H1 (cell line): ENCODE measurements around the gene COBLL1.

ENCODE experiments used
- ASH2L ChIP-seq: fragments of 200-600, 300-600 bp; sonication (generic); IDR thresholded peaks from one replicate; pipeline ENCODE4 v1.7.1; 2017; ENCODE audit warnings: low read length
- CBX8 ChIP-seq: fragments of 300-800, 300-1000 bp; sonication (generic); IDR thresholded peaks from 2 replicates; pipeline ENCODE4 v1.7.1; 2016; ENCODE audit warnings: low read depth, low read length, borderline replicate concordance
- CREB1 ChIP-seq: IDR thresholded peaks from 2 replicates; pipeline ENCODE4 v1.6.1; 2012; ENCODE audit warnings: inconsistent platforms
- EP300 ChIP-seq, 2 experiments: IDR thresholded peaks; 1 replicate in 1 of 2; 2 replicates in 1 of 2; pipeline ENCODE4 v1.6.1; 2011 to 2012; ENCODE audit warnings: low read depth in 2 of 2, low read length in 2 of 2, mild to moderate bottlenecking in 2 of 2, borderline replicate concordance in 1 of 2, inconsistent platforms in 1 of 2, moderate library complexity in 1 of 2
- HDAC2 ChIP-seq, 2 experiments: fragments of 300-600 bp in 1 of 2; sonication (generic) in 1 of 2; IDR thresholded peaks; 2 replicates each; pipeline ENCODE4 v1.6.1; 2011 to 2012; ENCODE audit warnings: low read depth in 2 of 2, low read length in 2 of 2, mild to moderate bottlenecking in 2 of 2, moderate library complexity in 2 of 2, borderline replicate concordance in 1 of 2, inconsistent platforms in 1 of 2
- MAFK ChIP-seq: IDR thresholded peaks from 2 replicates; pipeline ENCODE4 v1.6.1; 2012; ENCODE audit warnings: low read depth, mild to moderate bottlenecking, improper control_type of control experiment, low read length
- POLR2AphosphoS5 ChIP-seq: IDR thresholded peaks from 2 replicates; pipeline ENCODE4 v1.6.1; 2011; ENCODE audit warnings: low read depth, low read length
- RXRA ChIP-seq: IDR thresholded peaks from 2 replicates; pipeline ENCODE4 v1.6.1; 2011; ENCODE audit warnings: low read depth, mild to moderate bottlenecking, low read length, moderate library complexity; ENCODE audit not compliant: insufficient read depth
- SIN3A ChIP-seq, 2 experiments: IDR thresholded peaks in 1 of 2; conservative IDR thresholded peaks in 1 of 2; 2 replicates each; pipeline ENCODE4 v1.6.1; 2011 to 2012; ENCODE audit warnings: low read length in 2 of 2, improper control_type of control experiment in 1 of 2, low read depth in 1 of 2, mild to moderate bottlenecking in 1 of 2
- SUZ12 ChIP-seq: fragments of 200-600 bp; sonication (generic); IDR thresholded peaks from 2 replicates; pipeline ENCODE4 v1.6.1; 2012; ENCODE audit warnings: mild to moderate bottlenecking, inconsistent platforms, low read length, moderate library complexity, mixed read lengths
- TF ChIP-seq, protein P1 (sequence below), 3 experiments: IDR thresholded peaks; 1 replicate in 2 of 3; 2 replicates in 1 of 3; pipeline versions ENCODE4 v1.5.1 to v1.6.1; 2011; ENCODE audit warnings: low read length in 3 of 3, mild to moderate bottlenecking in 3 of 3, inconsistent platforms in 2 of 3, low read depth in 1 of 3, moderate library complexity in 1 of 3; ENCODE audit not compliant: insufficient read depth in 1 of 3; ENCODE audit errors: control extremely low read depth in 1 of 3
- TF ChIP-seq, protein P2 (sequence below): IDR thresholded peaks from 2 replicates; pipeline ENCODE4 v1.6.1; 2012; ENCODE audit warnings: inconsistent platforms

DNA sequence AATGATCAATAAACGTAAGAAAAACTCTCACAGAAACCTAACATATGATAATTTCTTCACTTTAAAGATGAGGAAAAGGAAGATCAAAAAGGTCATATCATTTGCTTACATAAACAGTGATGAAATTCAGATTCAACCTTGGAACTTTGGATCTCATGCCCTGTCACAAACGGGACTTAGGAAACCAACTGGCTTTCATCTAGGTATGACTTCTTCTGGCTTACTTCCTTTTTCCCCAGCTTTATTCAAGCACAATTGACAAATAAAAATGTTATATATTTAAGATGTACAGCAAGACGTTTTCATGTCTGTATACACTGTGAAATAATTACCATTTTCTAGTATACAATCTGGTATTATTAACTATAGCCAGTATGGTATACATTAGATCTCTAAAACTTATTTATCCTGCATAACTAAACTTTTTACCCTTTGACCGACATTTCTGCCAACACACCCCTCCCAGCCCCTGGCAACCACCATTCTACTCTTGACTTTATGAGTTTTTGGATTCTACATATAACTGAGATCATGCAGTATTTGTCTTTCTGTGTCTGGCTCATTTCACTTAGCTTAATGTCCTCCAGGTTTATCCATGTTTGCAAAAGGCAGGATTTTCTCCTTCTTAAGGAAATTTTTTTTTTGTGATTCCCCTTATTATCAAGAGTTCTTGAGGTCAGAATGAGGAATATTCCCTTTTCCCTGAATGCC is 46.0 kb upstream of the COBLL1 start:
- TF ChIP-seq RXRA (no peak), POLR2AphosphoS5 (no peak), SUZ12 (no peak), EP300 (IDR thresholded peaks at IDR 0.05; ENCODE audit: borderline replicate concordance in 1 of 2, low read depth in 2 of 2, low read length in 2 of 2) (no peak), SIN3A (conservative IDR thresholded peaks at IDR 0.05 in 1 of 2, IDR thresholded peaks at IDR 0.05 in 1 of 2; ENCODE audit: low read depth in 1 of 2, low read length in 2 of 2) (no peak), HDAC2 (IDR thresholded peaks at IDR 0.05; ENCODE audit: borderline replicate concordance in 1 of 2, low read depth in 2 of 2, low read length in 2 of 2) (no peak), CREB1 (no peak), MAFK (no peak), CBX8 (no peak), ASH2L (no peak)
- TF ChIP-seq, protein P1, sequence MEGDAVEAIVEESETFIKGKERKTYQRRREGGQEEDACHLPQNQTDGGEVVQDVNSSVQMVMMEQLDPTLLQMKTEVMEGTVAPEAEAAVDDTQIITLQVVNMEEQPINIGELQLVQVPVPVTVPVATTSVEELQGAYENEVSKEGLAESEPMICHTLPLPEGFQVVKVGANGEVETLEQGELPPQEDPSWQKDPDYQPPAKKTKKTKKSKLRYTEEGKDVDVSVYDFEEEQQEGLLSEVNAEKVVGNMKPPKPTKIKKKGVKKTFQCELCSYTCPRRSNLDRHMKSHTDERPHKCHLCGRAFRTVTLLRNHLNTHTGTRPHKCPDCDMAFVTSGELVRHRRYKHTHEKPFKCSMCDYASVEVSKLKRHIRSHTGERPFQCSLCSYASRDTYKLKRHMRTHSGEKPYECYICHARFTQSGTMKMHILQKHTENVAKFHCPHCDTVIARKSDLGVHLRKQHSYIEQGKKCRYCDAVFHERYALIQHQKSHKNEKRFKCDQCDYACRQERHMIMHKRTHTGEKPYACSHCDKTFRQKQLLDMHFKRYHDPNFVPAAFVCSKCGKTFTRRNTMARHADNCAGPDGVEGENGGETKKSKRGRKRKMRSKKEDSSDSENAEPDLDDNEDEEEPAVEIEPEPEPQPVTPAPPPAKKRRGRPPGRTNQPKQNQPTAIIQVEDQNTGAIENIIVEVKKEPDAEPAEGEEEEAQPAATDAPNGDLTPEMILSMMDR (IDR thresholded peaks at IDR 0.05; ENCODE audit: control extremely low read depth in 1 of 3, insufficient read depth in 1 of 3, low read depth in 1 of 3, low read length in 3 of 3): no peak
- TF ChIP-seq, protein P2, sequence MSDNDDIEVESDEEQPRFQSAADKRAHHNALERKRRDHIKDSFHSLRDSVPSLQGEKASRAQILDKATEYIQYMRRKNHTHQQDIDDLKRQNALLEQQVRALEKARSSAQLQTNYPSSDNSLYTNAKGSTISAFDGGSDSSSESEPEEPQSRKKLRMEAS: no peak
